NCI-H345 (cell line): Measurements from ENCODE around the gene TMEM19.
A peak's percentile ranks its signal among the peaks of the same experiment; 100 is the strongest.

Experiments used
- DNase-seq: peaks from one replicate; lab custom pipeline; 2025; lab: John Stamatoyannopoulos, UW

TMEM19 gene

GRCh38 chr12:71719647-71720370, 33.9 kb downstream of the TMEM19 start:
- DNase-seq, result no peak

- no peak for DNase-seq
These were observed 36.1 kb downstream of the TMEM19 start for GRCh38 chr12:71721783-71722505.

- no peak for DNase-seq
These were observed 39.1 kb downstream of the TMEM19 start for GRCh38 chr12:71725011-71725410.

- no peak for DNase-seq
These were observed 40.7 kb downstream of the TMEM19 start for GRCh38 chr12:71726548-71726947.

GRCh38 chr12:71727958-71728357, 42.1 kb downstream of the TMEM19 start:
- DNase-seq, result no peak

- DNase-seq, result no peak
These were observed 45.1 kb downstream of the TMEM19 start for GRCh38 chr12:71730936-71731335.

- no peak for DNase-seq
These were observed 45.8 kb downstream of the TMEM19 start for GRCh38 chr12:71731439-71732356.

GRCh38 chr12:71732357-71732712, 46.5 kb downstream of the TMEM19 start:
- DNase-seq, result no peak

- no peak for DNase-seq
These were observed 51.3 kb downstream of the TMEM19 start for GRCh38 chr12:71737197-71737596.

- DNase-seq, result no peak
These were observed 57.1 kb downstream of the TMEM19 start for GRCh38 chr12:71742998-71743397.

- DNase-seq, result no peak
These were observed 58.8 kb downstream of the TMEM19 start for GRCh38 chr12:71744522-71745300.

GRCh38 chr12:71746974-71747611, 61.2 kb downstream of the TMEM19 start:
- peak; percentile 61 for DNase-seq

GRCh38 chr12:71748081-71748850, 62.4 kb downstream of the TMEM19 start:
- DNase-seq, result no peak

- DNase-seq, result no peak
These were observed 63.8 kb downstream of the TMEM19 start for GRCh38 chr12:71749666-71750065.

- no peak for DNase-seq
These were observed 67.0 kb downstream of the TMEM19 start for GRCh38 chr12:71752891-71753290.
